HG03442 (cell line): ENCODE measurements around the gene MTMR12.
A peak's percentile ranks its signal among the peaks of the same experiment; 100 is the strongest.

Experiments used
- ATAC-seq: cut with Tn5 transposase; IDR thresholded peaks from one replicate; pipeline ENCODE4 v1.9.1; 2021; ENCODE audit warnings: mild to moderate bottlenecking, moderate library complexity; ENCODE audit not compliant: unreplicated experiment

MTMR12 gene

GRCh38 chr5:32312595-32313332, at the start of gene MTMR12:
Gene MTMR12 (minus strand): TSS chr5:32312939. CDS start chr5:32312838, 101 bp downstream.
- ATAC-seq: peak; percentile 95

GRCh38 chr5:32362527-32362926, 49.8 kb upstream of the MTMR12 start:
- no peak for ATAC-seq

GRCh38 chr5:32360906-32361305, 48.2 kb upstream of the MTMR12 start:
- no peak for ATAC-seq

- ATAC-seq: no peak
These were observed 45.9 kb upstream of the MTMR12 start for GRCh38 chr5:32358611-32359010.

GRCh38 chr5:32357658-32358057, 44.9 kb upstream of the MTMR12 start:
- no peak for ATAC-seq

GRCh38 chr5:32355686-32356085, 42.9 kb upstream of the MTMR12 start:
- ATAC-seq: no peak

- ATAC-seq: no peak
These were observed 40.7 kb upstream of the MTMR12 start for GRCh38 chr5:32353420-32353819.

GRCh38 chr5:32352685-32353084, 39.9 kb upstream of the MTMR12 start:
- ATAC-seq: no peak

- no peak for ATAC-seq
These were observed 34.1 kb upstream of the MTMR12 start for GRCh38 chr5:32346869-32347268.

GRCh38 chr5:32343058-32343672, 30.4 kb upstream of the MTMR12 start:
- ATAC-seq: no peak

- no peak for ATAC-seq
These were observed 29.9 kb upstream of the MTMR12 start for GRCh38 chr5:32342656-32343055.

- no peak for ATAC-seq
These were observed 27.1 kb upstream of the MTMR12 start for GRCh38 chr5:32339878-32340277.

- no peak for ATAC-seq
These were observed 26.5 kb upstream of the MTMR12 start for GRCh38 chr5:32339198-32339597.

GRCh38 chr5:32332966-32333365, 20.2 kb upstream of the MTMR12 start:
- ATAC-seq: no peak

- no peak for ATAC-seq
These were observed 19.6 kb upstream of the MTMR12 start for GRCh38 chr5:32332361-32332760.

- no peak for ATAC-seq
These were observed 19.2 kb upstream of the MTMR12 start for GRCh38 chr5:32331935-32332274.

- no peak for ATAC-seq
These were observed 18.6 kb upstream of the MTMR12 start for GRCh38 chr5:32331217-32331934.

- ATAC-seq: no peak
These were observed 17.6 kb upstream of the MTMR12 start for GRCh38 chr5:32330126-32330971.

- ATAC-seq: peak; percentile 90
These were observed 16.7 kb upstream of the MTMR12 start for GRCh38 chr5:32329395-32329834.

- ATAC-seq: no peak
These were observed 13.6 kb upstream of the MTMR12 start for GRCh38 chr5:32326216-32326772.

- ATAC-seq: no peak
These were observed 12.9 kb upstream of the MTMR12 start for GRCh38 chr5:32325616-32326015.
